MM.1S (cell line): ENCODE data around the gene SLC5A8.

Source experiments
- DNase-seq: peaks from one replicate; pipeline ENCODE4 v3.0.0-alpha.2; 2015
- H2AFZ ChIP-seq: fragments of 300-600 bp; sonication (generic); 2 replicates; pipeline ENCODE4 v1.6.0; 2016; ENCODE audit warnings: antibody characterized with exemption, low read length
- H3F3A ChIP-seq: fragments of 300-600 bp; sonication (generic); 2 replicates; pipeline ENCODE4 v1.6.1; 2016; ENCODE audit warnings: mild to moderate bottlenecking, antibody characterized with exemption, low read length, moderate library complexity, mixed read lengths; ENCODE audit not compliant: insufficient read depth
- H3K27ac ChIP-seq: fragments of 300-600 bp; sonication (generic); 2 replicates; pipeline ENCODE4 v1.5.1; 2016; ENCODE audit warnings: mild to moderate bottlenecking, low read length
- H3K27me3 ChIP-seq: fragments of 300-600 bp; sonication (generic); replicated peaks from 2 replicates; pipeline ENCODE4 v1.6.0; 2016; ENCODE audit warnings: low read length; ENCODE audit not compliant: insufficient read depth
- H3K36me3 ChIP-seq: fragments of 300-600 bp; sonication (generic); replicated peaks from 2 replicates; pipeline ENCODE4 v1.6.1; 2016; ENCODE audit warnings: mild to moderate bottlenecking, low read length, mixed read lengths; ENCODE audit not compliant: insufficient read depth
- H3K4me1 ChIP-seq: fragments of 300-600 bp; sonication (generic); 2 replicates; pipeline ENCODE4 v1.6.1; 2016; ENCODE audit warnings: low read length, mixed read lengths
- H3K4me2 ChIP-seq: fragments of 300-600 bp; sonication (generic); 2 replicates; pipeline ENCODE4 v1.6.0; 2016; ENCODE audit warnings: low read depth, low read length
- H3K4me3 ChIP-seq: fragments of 300-600 bp; sonication (generic); 2 replicates; pipeline ENCODE4 v1.5.1; 2016; ENCODE audit warnings: low read length, mixed read lengths
- H3K79me2 ChIP-seq: fragments of 300-600 bp; sonication (generic); 2 replicates; pipeline ENCODE4 v1.6.1; 2016; ENCODE audit warnings: mixed run types, low read length, mixed read lengths
- H3K9ac ChIP-seq: fragments of 300-600 bp; sonication (generic); 2 replicates; pipeline ENCODE4 v1.6.1; 2016; ENCODE audit warnings: low read length, mixed read lengths
- H3K9me2 ChIP-seq: fragments of 300-600 bp; sonication (generic); replicated peaks from 2 replicates; pipeline ENCODE4 v1.6.1; 2016; ENCODE audit warnings: mild to moderate bottlenecking, low read length, mixed read lengths; ENCODE audit not compliant: insufficient read depth
- H3K9me3 ChIP-seq: fragments of 300-600 bp; sonication (generic); replicated peaks from 2 replicates; pipeline ENCODE4 v1.6.1; 2016; ENCODE audit warnings: mild to moderate bottlenecking, low read length, mixed read lengths; ENCODE audit not compliant: insufficient read depth
- H4K20me1 ChIP-seq: fragments of 300-600 bp; sonication (generic); 2 replicates; pipeline ENCODE4 v1.6.1; 2016; ENCODE audit warnings: mild to moderate bottlenecking, low read length, moderate library complexity, mixed read lengths; ENCODE audit not compliant: insufficient read depth
- CTCF ChIP-seq: fragments of 300-600 bp; sonication (generic); IDR thresholded peaks from 2 replicates; pipeline ENCODE4 v1.5.1; 2016; ENCODE audit warnings: antibody characterized with exemption, low read length, mixed read lengths
- EZH2 ChIP-seq: fragments of 300-600 bp; sonication (generic); optimal IDR thresholded peaks from 2 replicates; pipeline ENCODE3; 2017; ENCODE audit warnings: low read depth, mild to moderate bottlenecking, antibody characterized with exemption, low read length, mixed read lengths
- EZH2phosphoT487 ChIP-seq: fragments of 300-600 bp; sonication (generic); IDR thresholded peaks from 2 replicates; pipeline ENCODE4 v1.6.1; 2018; ENCODE audit warnings: antibody characterized with exemption, low read length

Gene SLC5A8

GRCh38 chr12:101209319-101210302, at the start of gene SLC5A8:
SLC5A8 (minus strand) TSS chr12:101210238; CDS start chr12:101209848, 390 bp downstream.
- Histone ChIP-seq H3K4me3 (no peak within 1 kb of the TSS), H3K27me3 (no peaks in the 10 kb centered on the region), H3K9ac (no peak within 1 kb of the TSS), H3K79me2 (no peaks in the 10 kb centered on the region), H3K4me1 (no peaks in the 10 kb centered on the region), H3K36me3 (no peaks in the 10 kb centered on the region), H3K9me3 (no peaks in the 10 kb centered on the region), H3K4me2 (no peak within 1 kb of the TSS), H4K20me1 (no peaks in the 10 kb centered on the region), H3K27ac (no peak within 1 kb of the TSS), H3K9me2 (no peaks in the 10 kb centered on the region), H2AFZ (no peak within 1 kb of the TSS), H3F3A (no peaks in the 10 kb centered on the region)
- no peak for DNase-seq
- TF ChIP-seq EZH2 (no peak), CTCF (no peak), EZH2phosphoT487 (no peak)

DNA sequence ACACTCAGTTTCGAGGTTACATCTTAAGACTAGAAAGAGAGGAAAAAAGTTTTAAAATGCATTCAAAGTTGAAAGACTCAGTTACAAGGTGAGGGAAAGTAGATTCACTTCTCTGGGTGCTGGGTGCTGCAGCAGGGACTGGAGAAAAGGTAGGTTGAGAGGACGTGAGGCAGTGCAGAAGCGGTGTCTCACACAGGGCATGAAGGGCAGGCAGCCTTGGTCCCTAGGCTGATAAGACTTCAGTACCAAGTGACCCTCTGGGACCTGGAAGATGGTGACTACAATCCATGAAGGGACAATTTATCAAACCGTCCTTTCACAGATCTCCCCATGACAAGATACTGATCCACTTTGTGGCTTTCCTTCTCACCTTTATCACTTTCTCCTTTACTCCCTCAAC, 47.3 kb upstream of the SLC5A8 start:
- H3K9ac ChIP-seq, result no peak overlapping the region
- H3F3A ChIP-seq, result no peaks in the 10 kb centered on the region
- H3K4me1 ChIP-seq, result peaks cover 10% of the 10 kb centered on the region
- H3K4me3 ChIP-seq, result no peak overlapping the region
- DNase-seq, result no peak
- no peak for TF ChIP-seq CTCF
- no peak for TF ChIP-seq EZH2phosphoT487
- TF ChIP-seq EZH2, result no peak
- H3K27ac ChIP-seq, result no peak overlapping the region
- H3K9me3 ChIP-seq, result no peaks in the 10 kb centered on the region
- no peaks in the 10 kb centered on the region for H3K79me2 ChIP-seq
- H4K20me1 ChIP-seq, result no peaks in the 10 kb centered on the region
- no peaks in the 10 kb centered on the region for H3K9me2 ChIP-seq
- no peaks in the 10 kb centered on the region for H3K36me3 ChIP-seq
- H2AFZ ChIP-seq, result no peak overlapping the region
- H3K27me3 ChIP-seq, result no peaks in the 10 kb centered on the region
- no peak overlapping the region for H3K4me2 ChIP-seq

- TF ChIP-seq CTCF (no peak), EZH2 (no peak)
- no peaks in the 10 kb centered on the region for H3F3A ChIP-seq
- H2AFZ ChIP-seq, result no peak overlapping the region
- no peak overlapping the region for H3K4me3 ChIP-seq
- H3K36me3 ChIP-seq, result no peaks in the 10 kb centered on the region
- no peaks in the 10 kb centered on the region for H4K20me1 ChIP-seq
- H3K9ac ChIP-seq, result no peak overlapping the region
- no peaks in the 10 kb centered on the region for H3K27me3 ChIP-seq
- H3K4me2 ChIP-seq, result no peak overlapping the region
- no peaks in the 10 kb centered on the region for H3K9me3 ChIP-seq
- H3K4me1 ChIP-seq, result peaks cover 10% of the 10 kb centered on the region
- no peak overlapping the region for H3K27ac ChIP-seq
- no peaks in the 10 kb centered on the region for H3K9me2 ChIP-seq
- H3K79me2 ChIP-seq, result no peaks in the 10 kb centered on the region
- DNase-seq, result no peak
Measured at GRCh38 chr12:101256266-101256665, 46.2 kb upstream of the SLC5A8 start.
